IMR-90 (cell line): Measurements from ENCODE around the gene APC. TPM values are rescaled to one million over a fixed set of nuclear protein-coding genes. Genes with fewer than 3 reads are reported as not detected.

Source experiments
- ATAC-seq: fragments of 200-7000 bp; cut with Tn5 transposase; 2 replicates; pipeline ENCODE4 v1.9.1; 2020; ENCODE audit warnings: low read depth, mild to moderate bottlenecking, moderate library complexity
- BruUV-seq: library from RNA; stranded (reverse); fragments of 400-500 nt; replicated peaks from 2 replicates; lab custom pipeline; 2021; lab: Mats Ljungman, UMichigan
- CTCF ChIA-PET: fragments of 300-600 bp; formaldehyde crosslinking; extraction: SDS; loops from one replicate; lab custom pipeline; 2021; ENCODE audit warnings: antibody characterized with exemption; lab: Yijun Ruan, JAX
- POLR2A ChIA-PET: fragments of 300-600 bp; sonication (Branson Sonifier 250); formaldehyde crosslinking; loops from one replicate; lab custom pipeline; 2022; ENCODE audit warnings: antibody characterized with exemption; ENCODE audit not compliant: unreplicated experiment; lab: Charles Lee
- DNase-seq: peaks from one replicate; pipeline ENCODE4 v3.0.0; 2013
- H2AFZ ChIP-seq: replicated peaks from 2 replicates; pipeline ENCODE3; 2013; ENCODE audit warnings: low read length, mild to moderate bottlenecking; ENCODE audit not compliant: poor library complexity
- H2AK5ac ChIP-seq: 2 replicates; pipeline ENCODE4 v1.6.1; 2013; ENCODE audit warnings: low read depth, low read length, inconsistent platforms
- H2AK9ac ChIP-seq: replicated peaks from 2 replicates; pipeline ENCODE3; 2013; ENCODE audit warnings: mild to moderate bottlenecking, low read depth, low read length, moderate library complexity; ENCODE audit not compliant: poor library complexity
- H2BK120ac ChIP-seq: 2 replicates; pipeline ENCODE4 v1.6.1; 2013; ENCODE audit warnings: low read depth, low read length, inconsistent platforms
- H2BK15ac ChIP-seq: 3 replicates; pipeline ENCODE4 v1.6.1; 2013; ENCODE audit warnings: low read depth, low read length, inconsistent platforms
- H2BK20ac ChIP-seq: 2 replicates; pipeline ENCODE4 v1.6.1; 2013; ENCODE audit warnings: low read depth, mild to moderate bottlenecking, inconsistent platforms, low read length, moderate library complexity
- H2BK5ac ChIP-seq: 2 replicates; pipeline ENCODE4 v1.6.1; 2013; ENCODE audit warnings: mild to moderate bottlenecking, low read depth, low read length, inconsistent platforms; ENCODE audit not compliant: poor library complexity, severe bottlenecking
- H3K14ac ChIP-seq: replicated peaks from 2 replicates; pipeline ENCODE4 v1.6.1; 2013; ENCODE audit warnings: low read depth, low read length, inconsistent platforms
- H3K18ac ChIP-seq: 2 replicates; pipeline ENCODE4 v1.6.1; 2013; ENCODE audit warnings: low read depth, low read length, control low read depth
- H3K23ac ChIP-seq: 2 replicates; pipeline ENCODE4 v1.6.1; 2013; ENCODE audit warnings: low read depth, low read length, inconsistent platforms
- H3K27ac ChIP-seq: 2 replicates; pipeline ENCODE4 v1.5.1; 2013; ENCODE audit warnings: mild to moderate bottlenecking, control low read depth, low read length; ENCODE audit not compliant: insufficient read depth
- H3K27me3 ChIP-seq: 2 replicates; pipeline ENCODE4 v1.6.1; 2013; ENCODE audit warnings: low read length; ENCODE audit not compliant: control insufficient read depth, insufficient read depth
- H3K36me3 ChIP-seq: 2 replicates; pipeline ENCODE4 v1.6.1; 2013; ENCODE audit warnings: low read length, mixed read lengths; ENCODE audit not compliant: control insufficient read depth, insufficient read depth
- H3K4ac ChIP-seq: 2 replicates; pipeline ENCODE4 v1.6.1; 2013; ENCODE audit warnings: low read depth, low read length, inconsistent platforms
- H3K4me1 ChIP-seq: 2 replicates; pipeline ENCODE4 v1.6.1; 2013; ENCODE audit warnings: low read length, mixed read lengths; ENCODE audit not compliant: control insufficient read depth, insufficient read depth
- H3K4me2 ChIP-seq: 2 replicates; pipeline ENCODE4 v1.6.1; 2013; ENCODE audit warnings: low read depth, mild to moderate bottlenecking, control low read depth, low read length, moderate library complexity
- H3K4me3 ChIP-seq: 2 replicates; pipeline ENCODE4 v1.5.1; 2013; ENCODE audit warnings: low read depth, mild to moderate bottlenecking, control low read depth, low read length, moderate library complexity; ENCODE audit not compliant: insufficient read depth
- H3K56ac ChIP-seq: 2 replicates; pipeline ENCODE4 v1.6.1; 2013; ENCODE audit warnings: low read length, inconsistent platforms; ENCODE audit not compliant: insufficient read depth; ENCODE audit errors: extremely low read depth
- H3K79me1 ChIP-seq, 2 experiments: 2 replicates each; pipeline ENCODE4 v1.6.1; 2013; ENCODE audit warnings: low read length in 2 of 2, inconsistent platforms in 1 of 2, low read depth in 1 of 2
- H3K9ac ChIP-seq: 2 replicates; pipeline ENCODE4 v1.6.1; 2013; ENCODE audit warnings: low read depth, low read length, control low read depth
- H3K9me1 ChIP-seq: 2 replicates; pipeline ENCODE4 v1.6.1; 2013; ENCODE audit warnings: low read length, inconsistent platforms; ENCODE audit not compliant: insufficient read depth
- H3K9me3 ChIP-seq: 2 replicates; pipeline ENCODE4 v1.6.1; 2013; ENCODE audit warnings: low read length; ENCODE audit not compliant: control insufficient read depth, insufficient read depth
- H4K20me1 ChIP-seq: 2 replicates; pipeline ENCODE4 v1.6.1; 2013; ENCODE audit warnings: low read length, inconsistent platforms; ENCODE audit not compliant: insufficient read depth
- H4K5ac ChIP-seq: 2 replicates; pipeline ENCODE4 v1.6.1; 2013; ENCODE audit warnings: mild to moderate bottlenecking, low read depth, low read length, control low read depth
- H4K8ac ChIP-seq, 2 experiments: 2 replicates each; pipeline ENCODE4 v1.6.1; 2013; ENCODE audit warnings: low read depth in 2 of 2, low read length in 2 of 2, control low read depth in 1 of 2, inconsistent platforms in 1 of 2
- H4K91ac ChIP-seq: 2 replicates; pipeline ENCODE4 v1.6.1; 2013; ENCODE audit warnings: low read depth, low read length, inconsistent platforms; ENCODE audit not compliant: insufficient read depth
- BHLHE40 ChIP-seq: fragments of 150-350 bp; IDR thresholded peaks from 2 replicates; pipeline ENCODE4 v1.6.1; 2016; ENCODE audit warnings: mild to moderate bottlenecking, low read depth, low read length
- FOS ChIP-seq: fragments of 150-350 bp; IDR thresholded peaks from 2 replicates; pipeline ENCODE4 v1.6.1; 2016; ENCODE audit warnings: low read depth, low read length
- RFX5 ChIP-seq: IDR thresholded peaks from 2 replicates; pipeline ENCODE4 v1.8.0; 2012; ENCODE audit warnings: low read depth, mild to moderate bottlenecking, low read length, moderate library complexity
- SMC3 ChIP-seq: fragments of 150-350 bp; IDR thresholded peaks from 2 replicates; pipeline ENCODE4 v1.6.1; 2016; ENCODE audit warnings: low read depth, mild to moderate bottlenecking, antibody characterized with exemption, low read length, moderate library complexity
- WGBS, 2 experiments: methylation state at CpG; one replicate each; pipeline versions ENCODE4 v1.1.5 to v1.1.7; 2013; ENCODE audit warnings: missing lambda C conversion rate in 2 of 2; ENCODE audit not compliant: insufficient read length in 1 of 2; ENCODE audit errors: extremely low coverage in 2 of 2; 5-methylcytosine and 5-hydroxymethylcytosine counted together
- dilution Hi-C: fragments of 300-500 bp; cut with HindIII; formaldehyde crosslinking; loops from one replicate; pipeline ENCODE4 v1.14.3; 2018; ENCODE audit warnings: low sequenced_read_pairs; ENCODE audit not compliant: unreplicated experiment
- in situ Hi-C: fragments of 300-500 bp; cut with MboI; formaldehyde crosslinking; loops from 3 replicates; pipeline ENCODE4 v1.14.3; 2019; ENCODE audit warnings: low sequenced_read_pairs, inconsistent platforms, mixed read lengths
- intact Hi-C: fragments of 100-400 bp; cut with micrococcal nuclease; formaldehyde crosslinking; loops from 2 replicates; pipeline ENCODE4 v1.10.0; 2022
- polyA plus RNA-seq, 3 experiments: library from polyadenylated mRNA; depleted of rRNA; stranded (reverse); fragments of >200 nt; gene quantifications; 2 replicates each; pipeline ENCODE4 v1.2.3, GENCODE V29; 2012; ENCODE audit warnings: low replicate concordance in 1 of 3
- total RNA-seq: library from RNA; depleted of rRNA; stranded (reverse); fragments of >200 nt; gene quantifications from 2 replicates; pipeline ENCODE4 v1.2.3, GENCODE V29; 2012

Gene APC
- total and polyA plus RNA-seq, 2 of the 4 experiments (the other 2 are of a cell fraction), result 7.3 to 58.4 TPM

- TF ChIP-seq BHLHE40, result no peak
- no peak for TF ChIP-seq FOS
- no peak for TF ChIP-seq RFX5
- no peak for TF ChIP-seq SMC3
- H3K79me1 ChIP-seq, result no peaks in the 10 kb centered on the region
- no CpG with 5 or more reads among the region's 5 CpGs for WGBS, 2 experiments
- ATAC-seq (no peak), DNase-seq (no peak)
- H2AFZ ChIP-seq, result no peak overlapping the region
- H3K9me3 ChIP-seq, result no peaks in the 10 kb centered on the region
- no peaks in the 10 kb centered on the region for H4K20me1 ChIP-seq
- no TSS peak for BruUV-seq
- H3K4ac ChIP-seq, result no peak overlapping the region
- H3K4me3 ChIP-seq, result no peak overlapping the region
- H2BK15ac ChIP-seq, result no peak overlapping the region
- H3K36me3 ChIP-seq, result no peaks in the 10 kb centered on the region; the same call in 1 of the 2 replicates
- H3K27ac ChIP-seq, result no peak overlapping the region
- no peak overlapping the region for H2AK9ac ChIP-seq
- no peak overlapping the region for H2BK5ac ChIP-seq
- in situ Hi-C loops (loop anchor here (10.0 kb wide), 1 partner anchor 292 kb away; no protein-coding TSS in a partner anchor), intact Hi-C loops (no loop called here), dilution Hi-C loops (no loop called here)
- ChIA-PET CTCF (no interaction called here), POLR2A (no interaction called here)
- H2AK5ac ChIP-seq, result no peak overlapping the region
- H4K5ac ChIP-seq, result no peak overlapping the region
- no peak overlapping the region for H4K91ac ChIP-seq
- H2BK20ac ChIP-seq, result no peak overlapping the region
- H3K9ac ChIP-seq, result no peak overlapping the region
- H3K56ac ChIP-seq, result no peak overlapping the region
- no peak overlapping the region for H3K14ac ChIP-seq
- no peak overlapping the region for H3K18ac ChIP-seq
- no peak overlapping the region for H3K4me2 ChIP-seq
- no peaks in the 10 kb centered on the region for H3K4me1 ChIP-seq
- no peaks in the 10 kb centered on the region for H3K27me3 ChIP-seq
- no peaks in the 10 kb centered on the region for H3K9me1 ChIP-seq
- no peak overlapping the region for H3K23ac ChIP-seq
- no peak overlapping the region for H4K8ac ChIP-seq
- H2BK120ac ChIP-seq, result no peak overlapping the region
Observed at GRCh38 chr5:112846556-112846955, 108.9 kb downstream of the APC start.
